Neural progenitor cell (in vitro differentiated cells): ENCODE measurements around the gene PKDREJ.

Source experiments
- EZH2phosphoT487 ChIP-seq: fragments of 200-600 bp; sonication (generic); IDR thresholded peaks from 2 replicates; pipeline ENCODE4 v1.6.1; 2017; ENCODE audit warnings: antibody characterized with exemption
- TF ChIP-seq, protein P1 (sequence below): fragments of 200-600 bp; sonication (generic); IDR thresholded peaks from 2 replicates; pipeline ENCODE4 v1.5.1; 2017; ENCODE audit warnings: antibody characterized with exemption, mild to moderate bottlenecking

DNA sequence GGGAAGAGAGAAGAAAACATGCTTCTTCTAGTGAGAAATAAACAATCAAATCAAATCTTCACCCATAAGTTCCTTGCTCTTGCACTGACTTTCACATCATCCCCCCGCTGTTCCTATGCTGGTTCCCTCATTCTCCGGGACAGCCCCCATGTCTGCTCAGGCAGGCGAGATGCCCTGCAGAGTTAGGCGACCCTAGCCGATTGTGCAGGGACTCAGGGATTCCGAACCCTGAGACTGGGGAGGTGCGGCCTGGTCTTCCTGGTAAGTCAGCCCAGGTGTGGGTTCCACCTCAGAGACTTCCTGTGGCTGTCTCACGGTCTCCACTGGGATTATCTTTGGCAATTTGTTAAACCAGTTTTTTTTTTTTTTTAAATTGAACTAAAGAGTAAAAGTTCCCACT is 11.2 kb upstream of the PKDREJ start:
- TF ChIP-seq, protein P1, sequence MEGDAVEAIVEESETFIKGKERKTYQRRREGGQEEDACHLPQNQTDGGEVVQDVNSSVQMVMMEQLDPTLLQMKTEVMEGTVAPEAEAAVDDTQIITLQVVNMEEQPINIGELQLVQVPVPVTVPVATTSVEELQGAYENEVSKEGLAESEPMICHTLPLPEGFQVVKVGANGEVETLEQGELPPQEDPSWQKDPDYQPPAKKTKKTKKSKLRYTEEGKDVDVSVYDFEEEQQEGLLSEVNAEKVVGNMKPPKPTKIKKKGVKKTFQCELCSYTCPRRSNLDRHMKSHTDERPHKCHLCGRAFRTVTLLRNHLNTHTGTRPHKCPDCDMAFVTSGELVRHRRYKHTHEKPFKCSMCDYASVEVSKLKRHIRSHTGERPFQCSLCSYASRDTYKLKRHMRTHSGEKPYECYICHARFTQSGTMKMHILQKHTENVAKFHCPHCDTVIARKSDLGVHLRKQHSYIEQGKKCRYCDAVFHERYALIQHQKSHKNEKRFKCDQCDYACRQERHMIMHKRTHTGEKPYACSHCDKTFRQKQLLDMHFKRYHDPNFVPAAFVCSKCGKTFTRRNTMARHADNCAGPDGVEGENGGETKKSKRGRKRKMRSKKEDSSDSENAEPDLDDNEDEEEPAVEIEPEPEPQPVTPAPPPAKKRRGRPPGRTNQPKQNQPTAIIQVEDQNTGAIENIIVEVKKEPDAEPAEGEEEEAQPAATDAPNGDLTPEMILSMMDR, result no peak
- TF ChIP-seq EZH2phosphoT487, result no peak
